ENCODE data around the gene ZSWIM5. TPM values are rescaled to one million over a fixed set of nuclear protein-coding genes. Genes with fewer than 3 reads are reported as not detected.

ZSWIM5 gene
- total and polyA plus RNA-seq, 9 of the 15 experiments (the other 6 are each of a cell fraction or from before 2014, with no cell fraction given), result under 0.01 to 0.07 (median 0.03) TPM; not detected in 3

DNA sequence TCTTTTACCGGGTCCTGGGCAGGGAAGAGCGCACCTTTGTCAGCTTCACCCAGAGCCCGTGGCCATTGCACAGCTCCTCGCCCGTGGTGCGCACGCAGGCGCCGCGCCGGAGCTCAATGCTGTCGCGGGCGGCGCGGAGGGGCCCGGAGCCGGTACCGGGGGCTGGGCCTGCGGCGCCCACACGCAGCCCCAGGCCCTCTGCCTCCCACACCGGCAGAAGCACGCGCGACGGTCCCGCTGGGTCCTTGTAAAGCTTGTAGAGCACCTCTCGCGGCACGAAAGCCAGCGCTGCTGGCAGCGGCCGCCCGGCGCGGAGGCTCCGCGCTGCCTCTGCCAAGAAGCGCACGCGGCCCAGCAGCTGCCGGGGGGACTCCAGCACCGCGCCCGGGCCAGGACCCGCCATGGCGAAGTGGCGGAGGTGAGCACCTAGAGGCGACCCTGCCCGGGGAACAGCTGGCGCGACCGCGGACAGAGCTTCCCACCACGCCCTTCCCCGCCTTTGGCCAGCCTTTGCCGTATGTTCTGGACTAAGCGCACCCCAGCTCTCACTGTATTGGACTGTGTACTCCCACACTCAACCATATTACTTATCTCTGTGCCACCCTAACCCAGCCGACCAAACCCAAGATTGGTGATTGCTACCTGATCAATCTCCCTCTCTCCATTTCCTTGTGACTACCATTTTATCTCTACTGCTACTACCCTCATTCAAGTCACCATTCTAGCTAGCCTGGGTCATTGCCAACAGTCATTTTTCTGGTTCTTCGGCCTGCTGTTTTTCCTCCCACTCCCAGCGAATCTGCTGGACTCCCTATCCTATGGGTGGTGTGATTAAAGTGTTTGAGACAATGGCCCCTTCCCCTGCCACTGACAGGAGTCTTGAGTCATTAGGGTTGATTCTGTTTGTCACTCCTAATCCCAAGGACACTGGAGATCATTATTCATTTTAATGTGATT is 195.3 kb downstream of the ZSWIM5 start, which contains the start of gene HECTD3 (continued):
- TF ChIP-seq, protein P1, sequence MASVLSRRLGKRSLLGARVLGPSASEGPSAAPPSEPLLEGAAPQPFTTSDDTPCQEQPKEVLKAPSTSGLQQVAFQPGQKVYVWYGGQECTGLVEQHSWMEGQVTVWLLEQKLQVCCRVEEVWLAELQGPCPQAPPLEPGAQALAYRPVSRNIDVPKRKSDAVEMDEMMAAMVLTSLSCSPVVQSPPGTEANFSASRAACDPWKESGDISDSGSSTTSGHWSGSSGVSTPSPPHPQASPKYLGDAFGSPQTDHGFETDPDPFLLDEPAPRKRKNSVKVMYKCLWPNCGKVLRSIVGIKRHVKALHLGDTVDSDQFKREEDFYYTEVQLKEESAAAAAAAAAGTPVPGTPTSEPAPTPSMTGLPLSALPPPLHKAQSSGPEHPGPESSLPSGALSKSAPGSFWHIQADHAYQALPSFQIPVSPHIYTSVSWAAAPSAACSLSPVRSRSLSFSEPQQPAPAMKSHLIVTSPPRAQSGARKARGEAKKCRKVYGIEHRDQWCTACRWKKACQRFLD (CRISPR knock-in tag; IDR thresholded peaks at IDR 0.05), result peak; percentile 53; the same call in 1 of the 2 replicates
- no peak for TF ChIP-seq NR2C1 (IDR thresholded peaks at IDR 0.05)
- TF ChIP-seq NR2C1 (tag; IDR thresholded peaks at IDR 0.05), result no peak
- TF ChIP-seq, protein P2, sequence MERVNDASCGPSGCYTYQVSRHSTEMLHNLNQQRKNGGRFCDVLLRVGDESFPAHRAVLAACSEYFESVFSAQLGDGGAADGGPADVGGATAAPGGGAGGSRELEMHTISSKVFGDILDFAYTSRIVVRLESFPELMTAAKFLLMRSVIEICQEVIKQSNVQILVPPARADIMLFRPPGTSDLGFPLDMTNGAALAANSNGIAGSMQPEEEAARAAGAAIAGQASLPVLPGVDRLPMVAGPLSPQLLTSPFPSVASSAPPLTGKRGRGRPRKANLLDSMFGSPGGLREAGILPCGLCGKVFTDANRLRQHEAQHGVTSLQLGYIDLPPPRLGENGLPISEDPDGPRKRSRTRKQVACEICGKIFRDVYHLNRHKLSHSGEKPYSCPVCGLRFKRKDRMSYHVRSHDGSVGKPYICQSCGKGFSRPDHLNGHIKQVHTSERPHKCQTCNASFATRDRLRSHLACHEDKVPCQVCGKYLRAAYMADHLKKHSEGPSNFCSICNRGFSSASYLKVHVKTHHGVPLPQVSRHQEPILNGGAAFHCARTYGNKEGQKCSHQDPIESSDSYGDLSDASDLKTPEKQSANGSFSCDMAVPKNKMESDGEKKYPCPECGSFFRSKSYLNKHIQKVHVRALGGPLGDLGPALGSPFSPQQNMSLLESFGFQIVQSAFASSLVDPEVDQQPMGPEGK (CRISPR knock-in tag; IDR thresholded peaks at IDR 0.05; ENCODE audit: borderline replicate concordance), result no peak
- TF ChIP-seq ARHGAP35 (IDR thresholded peaks at IDR 0.05; ENCODE audit: partially characterized antibody), result no peak
- TF ChIP-seq MTA1 (IDR thresholded peaks at IDR 0.05; ENCODE audit: borderline replicate concordance), result peak; percentile 38
- TF ChIP-seq SMARCE1 (IDR thresholded peaks at IDR 0.05), result 0 out of 2 replicates have a peak, but pooled peaks have one; percentile 55
- TF ChIP-seq PHF8 (IDR thresholded peaks at IDR 0.05; ENCODE audit: borderline replicate concordance, low read length), result peak; percentile 90; the same call in 1 of the 2 replicates
- no peak for TF ChIP-seq SREBF2 (CRISPR knock-in tag; IDR thresholded peaks at IDR 0.05)
- TF ChIP-seq ZNF354B (CRISPR knock-in tag; IDR thresholded peaks at IDR 0.05), result no peak
- no peak for TF ChIP-seq BCL6 (CRISPR knock-in tag; IDR thresholded peaks at IDR 0.05)
- TF ChIP-seq ZC3H11A (IDR thresholded peaks at IDR 0.05; ENCODE audit: low read depth, low read length), result no peak
- TF ChIP-seq PYGO2 (tag; IDR thresholded peaks at IDR 0.05), result no peak
- 0 out of 2 replicates have a peak, but pooled peaks have one; percentile 13 for TF ChIP-seq MYNN (IDR thresholded peaks at IDR 0.05)
- no peak for TF ChIP-seq MYNN (CRISPR knock-in tag; IDR thresholded peaks at IDR 0.05)
- no peak for TF ChIP-seq SMAD1 (IDR thresholded peaks at IDR 0.05; ENCODE audit: low read depth, low read length, partially characterized antibody)
- TF ChIP-seq ZNF316 (IDR thresholded peaks at IDR 0.05), result no peak
- TF ChIP-seq THRB (CRISPR knock-in tag; conservative IDR thresholded peaks at IDR 0.05), result peak; percentile 53; the same call in 1 of the 2 replicates
- TF ChIP-seq MBD2 (IDR thresholded peaks at IDR 0.05; ENCODE audit: borderline replicate concordance, low read depth), result 0 out of 2 replicates have a peak, but pooled peaks have one; percentile 46
- no peak for TF ChIP-seq ZNF668 (CRISPR knock-in tag; IDR thresholded peaks at IDR 0.05)
- no peak for TF ChIP-seq SRSF3 (IDR thresholded peaks at IDR 0.05; ENCODE audit: insufficient read depth, low read length)
- 0 out of 2 replicates have a peak, but pooled peaks have one; percentile 38 for TF ChIP-seq HNRNPL (IDR thresholded peaks at IDR 0.05; ENCODE audit: low read depth, low read length)
- TF ChIP-seq FOXJ3 (CRISPR knock-in tag; IDR thresholded peaks at IDR 0.05), result no peak
- TF ChIP-seq ETV5 (CRISPR knock-in tag; IDR thresholded peaks at IDR 0.05; ENCODE audit: low read depth), result peak; percentile 22; the same call in 1 of the 2 replicates
- no peak for TF ChIP-seq EP400 (IDR thresholded peaks at IDR 0.05)
